ENCODE measurements around the gene TTC23L. TPM values are rescaled to one million over a fixed set of nuclear protein-coding genes. Genes with fewer than 3 reads are reported as not detected.
"Not testable (repeated sequence)": the region's sequence is repeated elsewhere in the genome, so short reads cannot be mapped to it uniquely, and the experiment has no call there.

TTC23L gene
- total RNA-seq, 4 donors from 2014 or later, result 0.13 to 0.73 TPM; not detected in 2

GRCh38 chr5:34822956-34823715 is 15.8 kb upstream of the TTC23L start:
- TF ChIP-seq CTCF (IDR thresholded peaks at IDR 0.05), result no peak
- no peak for TF ChIP-seq POLR2AphosphoS5 (IDR thresholded peaks at IDR 0.05)
- TF ChIP-seq POLR2A (IDR thresholded peaks at IDR 0.05), result no peak
- no peak for TF ChIP-seq EP300 (IDR thresholded peaks at IDR 0.05)
- Histone ChIP-seq H3K4me1 (no peaks in the 10 kb centered on the region), H3K27ac (no peak overlapping the region), H3K36me3 (peaks cover 5 to 84% of the 10 kb centered on the region in 2 donors), H3K27me3 (no peaks in the 10 kb centered on the region), H3K9me3 (no peaks in the 10 kb centered on the region), H3K4me3 (no peak overlapping the region)
- ATAC-seq, result no peak
- WGBS, 2 donors (ENCODE audit: low coverage in 1 of 2), result 79 to 94% methylated on average over 5 to 7 of the region's 8 CpGs

- no peak overlapping the region for H3K4me3 ChIP-seq
- H3K4me1 ChIP-seq, result no peaks in the 10 kb centered on the region
- peaks cover 5 to 83% of the 10 kb centered on the region in 2 donors for H3K36me3 ChIP-seq
- no peaks in the 10 kb centered on the region for H3K27me3 ChIP-seq
- H3K9me3 ChIP-seq, result no peaks in the 10 kb centered on the region
- H3K27ac ChIP-seq, result no peak overlapping the region
- no peak for TF ChIP-seq POLR2AphosphoS5 (IDR thresholded peaks at IDR 0.05)
- no peak for TF ChIP-seq CTCF (IDR thresholded peaks at IDR 0.05)
- TF ChIP-seq POLR2A (IDR thresholded peaks at IDR 0.05), result no peak
- no peak for TF ChIP-seq EP300 (IDR thresholded peaks at IDR 0.05)
- 29 to 64% methylated on average over 3 of the region's 6 CpGs for WGBS, 2 donors (ENCODE audit: low coverage in 1 of 2)
- no peak for ATAC-seq
These were observed 12.6 kb upstream of the TTC23L start for GRCh38 chr5:34826347-34826746.

GRCh38 chr5:34827588-34828506 is 11.1 kb upstream of the TTC23L start:
- Histone ChIP-seq H3K27me3 (no peaks in the 10 kb centered on the region), H3K9me3 (no peaks in the 10 kb centered on the region), H3K36me3 (peaks cover 5 to 92% of the 10 kb centered on the region in 2 donors), H3K4me3 (no peak overlapping the region), H3K27ac (no peak overlapping the region), H3K4me1 (no peaks in the 10 kb centered on the region)
- TF ChIP-seq CTCF (IDR thresholded peaks at IDR 0.05), result no peak
- TF ChIP-seq EP300 (IDR thresholded peaks at IDR 0.05), result no peak
- 86 to 87% methylated on average over 6 of the region's 6 CpGs for WGBS, 2 donors (ENCODE audit: low coverage in 1 of 2)
- no peak for ATAC-seq

- H3K27ac ChIP-seq, ATAC-seq: not testable (repeated sequence)
- 40 to 50% methylated on average over 2 of the region's 7 CpGs for WGBS, 2 donors (ENCODE audit: low coverage in 1 of 2)
These were observed 8.1 kb upstream of the TTC23L start for GRCh38 chr5:34830827-34831226.

GRCh38 chr5:34831303-34831702 is 7.7 kb upstream of the TTC23L start:
- no peak for ATAC-seq
- H3K36me3 ChIP-seq, result peaks cover 0 to 62% of the 10 kb centered on the region in 2 donors
- no peak overlapping the region for H3K4me3 ChIP-seq
- no peaks in the 10 kb centered on the region for H3K27me3 ChIP-seq
- TF ChIP-seq POLR2A (IDR thresholded peaks at IDR 0.05) (no peak), POLR2AphosphoS5 (IDR thresholded peaks at IDR 0.05) (no peak), EP300 (IDR thresholded peaks at IDR 0.05) (no peak), CTCF (IDR thresholded peaks at IDR 0.05) (no peak)
- H3K9me3 ChIP-seq, result no peaks in the 10 kb centered on the region
- H3K27ac ChIP-seq, result no peak overlapping the region
- H3K4me1 ChIP-seq, result no peaks in the 10 kb centered on the region

More at GRCh38 chr5:34830827-34831226, 8.1 kb upstream of the TTC23L start:
- H3K9me3 ChIP-seq, H3K4me3 ChIP-seq, H3K4me1 ChIP-seq, H3K27me3 ChIP-seq: not testable (repeated sequence)
- peaks cover 0 to 67% of the 10 kb centered on the region in 2 donors for H3K36me3 ChIP-seq

Measured in gastroesophageal sphincter (tissue), 4 donors.